Activated CD4-positive, alpha-beta T cell treated with anti-CD3 and anti-CD28 coated beads, Interleukin-2, amount 50 U/mL, for 1 hour (primary cell): ENCODE data around the gene NRG2.
A peak's percentile ranks its signal among the peaks of the same experiment; 100 is the strongest.

Experiments
- DNase-seq: peaks from one replicate; pipeline ENCODE4 v3.0.0-alpha.2; 2020

The NRG2 gene

DNA sequence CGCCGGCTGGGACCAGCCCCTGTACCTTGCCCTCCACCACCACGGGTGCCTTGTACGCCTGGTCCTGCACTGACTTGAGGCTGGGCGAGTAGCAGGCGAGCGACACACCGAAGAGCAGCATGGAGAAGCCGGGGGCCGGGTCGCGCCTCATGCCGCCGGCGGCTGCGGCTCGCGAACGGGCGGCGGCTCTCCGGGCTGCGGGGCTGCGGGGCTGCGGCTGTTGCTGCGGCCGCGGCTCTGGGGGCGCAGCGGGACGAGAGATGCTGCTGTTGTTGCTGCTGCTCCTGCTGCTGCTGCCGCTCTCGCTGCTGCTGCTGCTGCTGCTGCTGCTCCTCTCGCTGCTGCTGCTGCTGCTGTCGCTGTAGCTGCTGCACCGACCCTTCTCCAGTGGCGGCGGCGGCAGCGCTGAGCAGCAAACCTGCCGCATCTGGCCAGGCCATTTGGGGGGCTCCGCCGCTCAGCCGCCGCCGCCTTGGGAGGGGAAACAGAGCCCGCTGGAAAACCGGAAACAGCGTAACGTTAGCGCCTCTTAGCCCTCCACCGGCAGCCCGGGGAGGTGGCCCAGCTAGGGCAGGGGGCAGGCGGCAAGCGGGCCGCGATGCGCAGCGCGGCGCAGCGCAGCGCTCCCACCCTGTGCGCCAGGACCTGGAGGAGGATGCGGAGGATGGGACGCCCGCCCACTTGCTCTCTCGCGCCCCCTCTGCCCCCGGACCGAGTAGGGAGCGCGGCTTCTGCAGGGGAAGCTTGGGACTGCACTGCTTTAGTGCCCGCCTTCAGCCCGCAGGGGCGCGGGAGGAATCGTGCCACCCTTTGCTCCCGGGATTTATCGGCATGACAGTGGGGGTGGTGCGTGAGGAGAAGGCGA lies at the start of gene NRG2:
NRG2 (minus strand) TSS at position 657 of the 865 bp plus-strand sequence.
- DNase-seq: peak; percentile 44

DNA sequence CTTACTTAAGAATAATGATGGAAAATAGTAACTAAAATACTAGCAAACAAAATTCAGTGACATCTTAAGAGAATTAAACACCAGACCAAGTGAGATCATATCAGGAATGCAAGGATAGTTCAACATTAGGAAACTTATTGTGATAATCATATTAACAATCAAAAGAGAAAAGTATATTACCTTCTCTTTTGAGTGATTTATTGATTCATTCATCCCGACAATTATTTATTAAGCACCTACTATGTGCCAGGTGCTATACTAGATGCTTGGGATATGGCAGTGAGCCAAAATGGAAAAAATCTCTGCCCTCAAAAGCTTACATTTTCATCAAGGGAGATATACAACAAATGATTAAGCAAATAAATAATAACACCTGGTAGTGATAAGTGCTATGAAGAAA lies 47.2 kb upstream of the NRG2 start:
- no peak for DNase-seq

DNA sequence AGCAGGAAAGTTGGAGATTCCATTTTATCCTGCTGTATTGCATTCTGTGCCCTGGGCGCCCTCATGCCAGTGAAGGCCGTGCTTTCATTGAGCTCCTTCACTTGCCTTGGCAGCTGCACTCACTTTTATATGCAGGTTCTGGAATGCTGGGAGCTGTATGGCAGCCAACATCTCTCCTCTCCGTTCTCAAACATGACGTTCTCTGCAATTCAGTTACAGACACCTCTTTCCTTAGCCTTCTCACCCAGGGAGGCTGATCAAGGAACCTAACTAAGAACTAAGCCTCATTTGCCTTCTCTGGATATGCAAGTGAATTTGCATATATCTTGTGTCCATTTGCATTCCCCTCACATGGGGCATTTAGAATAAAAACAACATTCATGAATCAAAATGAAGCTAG lies 41.4 kb upstream of the NRG2 start:
- DNase-seq: no peak

DNA sequence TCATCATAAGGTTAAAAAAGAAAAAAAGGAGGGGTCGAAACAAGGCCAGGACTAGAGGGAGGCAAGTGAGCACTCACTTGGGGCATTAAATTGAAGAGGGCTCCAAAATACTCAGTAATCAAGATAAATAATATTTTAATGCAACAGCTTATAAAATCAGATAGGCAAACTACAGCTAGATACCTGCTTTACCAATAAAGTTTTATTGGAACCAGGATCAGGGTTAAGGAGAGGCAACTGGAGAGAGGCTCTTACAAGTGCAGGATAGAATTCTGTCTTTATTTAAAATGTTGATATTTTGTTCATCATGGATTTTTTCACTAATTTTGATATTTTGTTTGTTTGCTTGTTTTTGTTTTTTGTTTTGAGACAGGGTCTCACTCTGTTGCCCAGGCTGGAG lies 40.6 kb upstream of the NRG2 start:
- no peak for DNase-seq

DNA sequence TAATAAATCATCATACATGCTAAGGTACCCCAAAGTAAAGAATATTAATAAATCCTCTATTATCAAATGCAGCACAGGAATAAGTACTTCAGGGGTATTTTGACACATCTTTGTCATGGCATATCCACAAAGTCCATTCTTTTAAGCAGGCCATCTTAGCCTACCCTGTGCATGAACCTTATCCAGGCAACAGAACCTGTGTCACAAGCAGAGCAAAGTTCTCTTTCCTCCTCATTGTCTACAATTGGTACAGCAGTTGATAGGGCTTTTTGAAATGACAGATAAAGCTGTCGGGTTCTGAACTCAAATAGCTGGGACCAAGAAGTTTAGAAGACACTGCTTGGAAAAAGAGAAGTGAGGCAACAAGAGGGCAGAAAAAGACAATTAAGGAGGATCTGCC lies 40.0 kb upstream of the NRG2 start:
- no peak for DNase-seq

DNA sequence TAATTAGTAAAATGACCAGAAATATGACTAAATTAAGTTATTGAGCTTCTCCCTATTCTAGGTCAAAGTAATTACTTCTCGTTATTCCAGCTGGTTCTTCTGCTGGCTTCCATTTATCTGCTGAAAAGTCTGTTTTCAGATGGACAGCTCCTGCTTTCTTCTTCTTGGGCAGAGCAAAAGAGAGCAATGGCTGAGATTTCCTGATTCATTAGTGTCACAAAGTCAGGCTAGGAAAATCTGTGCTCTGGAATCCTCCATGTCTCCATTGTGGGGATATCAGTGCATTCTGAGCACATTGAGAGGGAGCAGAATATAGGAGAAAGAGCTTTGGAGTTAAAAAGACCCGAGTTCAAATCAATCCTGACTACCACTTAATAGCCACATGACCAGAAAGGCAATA lies 33.7 kb upstream of the NRG2 start:
- no peak for DNase-seq

GRCh38 chr5:140076142-140076541 lies 33.0 kb upstream of the NRG2 start:
- DNase-seq: no peak

DNA sequence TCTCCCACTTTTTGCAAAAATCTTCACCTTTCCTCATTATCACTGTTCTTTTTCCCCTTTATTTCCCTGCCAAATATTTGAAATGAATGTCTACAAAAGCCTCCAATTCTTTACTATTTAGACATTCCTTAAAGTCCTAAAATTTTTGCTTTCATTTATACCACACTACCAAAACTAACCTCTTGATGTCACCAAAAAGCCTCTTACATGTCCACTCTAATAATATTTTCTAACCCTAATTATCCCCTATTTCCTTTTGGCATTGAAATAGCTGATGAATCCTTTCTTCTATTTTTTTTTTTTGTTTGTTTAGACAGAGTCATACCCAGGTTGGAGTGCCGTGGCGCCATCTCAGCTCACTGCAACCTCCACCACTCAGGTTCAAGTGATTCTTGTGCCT lies 32.3 kb upstream of the NRG2 start:
- no peak for DNase-seq

DNA sequence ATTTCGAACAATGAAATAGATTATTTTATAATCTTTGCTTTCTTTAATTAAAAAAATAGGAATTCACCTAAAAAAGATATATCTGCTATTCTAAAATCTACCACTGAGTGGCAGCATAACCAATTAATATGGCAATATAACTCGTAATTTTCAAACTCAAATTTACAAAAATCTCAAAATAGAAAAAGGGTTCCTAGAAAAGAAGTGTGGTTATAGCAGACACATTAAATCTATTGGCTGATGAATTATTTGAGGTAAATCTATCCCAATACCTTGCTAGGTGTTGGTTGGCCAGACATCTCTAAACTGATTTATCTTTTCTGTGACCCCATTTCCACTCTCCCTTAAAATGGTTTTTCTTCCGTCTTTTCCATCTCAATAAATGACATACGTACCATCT lies 30.2 kb upstream of the NRG2 start:
- DNase-seq: no peak

DNA sequence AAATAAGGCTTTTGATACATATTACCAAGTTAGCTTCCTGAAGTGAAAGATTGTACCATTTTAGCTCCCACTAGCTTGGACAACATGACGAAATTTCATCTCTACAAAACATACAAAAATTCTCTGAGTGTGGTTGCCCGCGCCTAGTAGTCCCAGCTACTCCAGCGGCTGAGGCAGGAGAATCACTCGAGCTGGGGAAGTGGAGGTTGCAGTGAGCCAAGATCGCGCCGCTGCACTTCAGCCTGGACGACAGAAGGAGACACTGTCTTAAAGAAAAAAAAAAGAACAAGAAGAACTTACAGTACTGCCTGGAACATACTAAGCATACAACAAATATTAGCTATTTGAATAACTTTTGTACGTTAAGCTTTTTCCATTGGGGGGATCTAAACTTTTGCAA lies 29.7 kb upstream of the NRG2 start:
- DNase-seq: no peak

DNA sequence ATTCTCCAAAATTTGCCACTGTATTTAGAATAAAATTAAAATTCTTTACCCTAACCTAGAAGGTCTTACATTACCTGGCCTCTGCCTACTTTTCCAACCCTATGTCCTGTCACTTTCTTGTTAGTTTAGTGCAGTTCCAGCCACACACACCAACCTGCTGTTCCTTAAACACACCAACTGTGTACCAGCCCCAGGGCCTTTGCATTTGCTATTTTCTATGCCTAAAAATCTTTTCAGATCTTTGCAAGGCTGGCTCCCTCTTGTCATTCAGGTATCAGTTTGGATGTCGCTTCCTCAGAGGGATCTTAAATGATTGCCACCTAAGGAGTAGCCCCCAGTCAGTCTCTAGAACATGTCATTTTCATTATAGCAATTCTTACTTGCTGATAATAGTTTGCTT lies 17.7 kb upstream of the NRG2 start:
- DNase-seq: no peak

GRCh38 chr5:140058212-140058932 lies 15.3 kb upstream of the NRG2 start:
- no peak for DNase-seq

- no peak for DNase-seq
Observed at GRCh38 chr5:140056880-140057279, 13.8 kb upstream of the NRG2 start.

DNA sequence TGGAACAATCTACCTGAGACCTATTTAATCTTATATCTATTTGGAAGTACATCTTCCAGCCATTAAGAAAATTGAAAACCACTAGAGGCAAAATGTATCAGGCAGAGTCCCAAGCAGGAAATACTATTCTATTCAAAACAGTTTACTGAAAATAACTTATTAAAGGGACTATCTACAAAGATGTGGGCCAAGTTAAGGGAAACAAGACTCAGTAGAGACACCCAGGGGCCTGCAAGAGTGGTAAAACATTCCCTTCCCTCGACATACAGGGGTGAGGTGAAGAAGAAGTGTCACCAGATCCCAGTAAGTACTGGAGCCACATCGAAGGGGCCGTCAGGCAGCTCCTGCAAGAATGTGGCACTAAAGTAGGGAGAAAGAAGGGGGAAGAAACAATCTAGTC lies 12.1 kb upstream of the NRG2 start:
- no peak for DNase-seq

GRCh38 chr5:140054086-140054689 lies 11.1 kb upstream of the NRG2 start:
- DNase-seq: no peak

- DNase-seq: no peak
Observed at GRCh38 chr5:140051950-140052349, 8.9 kb upstream of the NRG2 start.

DNA sequence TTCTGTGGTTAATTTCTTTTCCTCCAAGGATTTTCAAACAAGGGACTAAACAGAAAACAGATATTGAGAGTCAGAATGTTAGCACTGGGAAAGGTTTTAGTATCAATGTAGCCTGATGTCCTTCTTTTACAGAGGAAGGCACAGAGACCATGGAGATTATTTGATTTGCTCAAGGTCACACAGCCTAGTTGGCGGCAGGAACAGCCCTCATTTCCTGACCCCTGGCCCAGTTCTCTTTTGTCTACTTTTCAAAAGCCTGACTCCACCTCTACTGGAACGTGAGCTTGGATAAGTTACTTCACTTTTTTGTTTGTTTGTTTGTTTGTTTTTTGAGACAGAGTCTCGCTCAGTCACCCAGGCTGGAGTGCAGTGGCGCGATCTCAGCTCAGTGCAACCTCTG lies 6.6 kb upstream of the NRG2 start:
- DNase-seq: no peak

GRCh38 chr5:140049205-140049604 lies 6.1 kb upstream of the NRG2 start:
- DNase-seq: no peak

GRCh38 chr5:140044041-140044440 lies 942 bp upstream of the NRG2 start:
- DNase-seq: no peak

- DNase-seq: no peak
Observed at GRCh38 chr5:140043508-140043872, 391 bp upstream of the NRG2 start.

DNA sequence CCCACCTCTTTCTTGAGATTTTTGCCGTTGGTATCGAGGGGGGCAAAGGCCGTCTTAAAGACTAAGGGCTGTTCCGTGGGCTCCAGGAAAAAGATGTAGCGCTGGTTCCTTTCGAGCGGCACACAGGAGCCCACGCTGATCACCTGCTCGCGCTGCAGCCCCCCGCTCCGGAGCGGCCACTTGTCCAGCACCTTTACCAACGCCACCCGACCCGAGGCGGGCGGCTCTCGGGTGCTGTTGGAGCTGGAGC lies 781 bp downstream of the NRG2 start:
- no peak for DNase-seq

GRCh38 chr5:140041492-140042392 lies 1.4 kb downstream of the NRG2 start:
- DNase-seq: no peak

- no peak for DNase-seq
Observed at GRCh38 chr5:140041099-140041491, 2.0 kb downstream of the NRG2 start.
